Bronchial epithelial cell (primary cell): Measurements from ENCODE around the gene EIF4E. TPM values are rescaled to one million over a fixed set of nuclear protein-coding genes. Genes with fewer than 3 reads are reported as not detected.

Experiments
- total RNA-seq: library from RNA; depleted of rRNA; stranded (reverse); fragments of >200 nt; gene quantifications from 2 replicates; pipeline ENCODE4 v1.2.1, GENCODE V29; 2014

EIF4E gene
- total RNA-seq, 1 donor from 2014 or later: 237 TPM

Other genes with a start within 250 kb of the EIF4E start
- gene METAP1, start 66.6 kb upstream of the EIF4E start, total RNA-seq: 33.0 and 41.9 TPM in 2 replicates
- 90.6 and 152 TPM in 2 replicates for gene ADH5, start 159.7 kb upstream of the EIF4E start, total RNA-seq
- not detected in 2 replicates for gene ADH4, start 215.2 kb upstream of the EIF4E start, total RNA-seq